Endothelial cell of umbilical vein (primary cell): Measurements from ENCODE around the gene ZNF697. TPM values are rescaled to one million over a fixed set of nuclear protein-coding genes. Genes with fewer than 3 reads are reported as not detected.
"Not testable (repeated sequence)": the region's sequence is repeated elsewhere in the genome, so short reads cannot be mapped to it uniquely, and the experiment has no call there.

Experiments
- BruUV-seq: library from RNA; stranded (reverse); fragments of 400-500 nt; replicated peaks from 2 replicates; lab custom pipeline; 2021; lab: Mats Ljungman, UMichigan
- CTCF ChIA-PET: fragments of 300-600, 350-600 bp; sonication (Branson Sonifier 250); formaldehyde crosslinking; loops from one replicate; lab custom pipeline; 2021; ENCODE audit warnings: antibody characterized with exemption, inconsistent platforms; lab: Charles Lee
- POLR2A ChIA-PET: fragments of 300-600, 350-600 bp; sonication (Branson Sonifier 250); formaldehyde crosslinking; loops from one replicate; lab custom pipeline; 2021; ENCODE audit warnings: antibody characterized with exemption, inconsistent platforms; lab: Charles Lee
- DNase-seq: peaks from one replicate; pipeline ENCODE4 v3.0.0-alpha.2; 2011; ENCODE audit warnings: low read depth, low spot score
- FAIRE-seq: peaks from 2 replicates; lab custom pipeline; 2011; peaks lifted over from hg19 to GRCh38; lab: Jason Lieb, UNC
- H2AFZ ChIP-seq: 2 replicates; pipeline ENCODE4 v1.6.0; 2012; ENCODE audit warnings: low read depth, low read length, control low read depth, inconsistent platforms
- H3K27ac ChIP-seq: 2 replicates; pipeline ENCODE4 v1.5.1; 2011; ENCODE audit warnings: low read depth, mild to moderate bottlenecking, control low read depth, low read length, moderate library complexity; ENCODE audit not compliant: insufficient read depth
- H3K27me3 ChIP-seq, 2 experiments: 2 replicates each; pipeline versions ENCODE4 v1.6.0 to v1.6.1; 2011; ENCODE audit warnings: low read length in 2 of 2, mixed read lengths in 1 of 2; ENCODE audit not compliant: control insufficient read depth in 2 of 2, insufficient read depth in 2 of 2
- H3K36me3 ChIP-seq, 2 experiments: 2 replicates in 1 of 2; 3 replicates in 1 of 2; pipeline ENCODE4 v1.5.1; 2011; ENCODE audit warnings: low read length in 2 of 2, mild to moderate bottlenecking in 1 of 2, moderate library complexity in 1 of 2; ENCODE audit not compliant: control insufficient read depth in 2 of 2, insufficient read depth in 2 of 2; ENCODE audit errors: extremely low read depth in 1 of 2
- H3K4me1 ChIP-seq: 3 replicates; pipeline ENCODE4 v1.5.1; 2011; ENCODE audit warnings: mild to moderate bottlenecking, low read length; ENCODE audit not compliant: control insufficient read depth, insufficient read depth; ENCODE audit errors: extremely low read depth
- H3K4me2 ChIP-seq: 2 replicates; pipeline ENCODE4 v1.6.1; 2011; ENCODE audit warnings: low read length, control low read depth, mixed read lengths; ENCODE audit not compliant: insufficient read depth
- H3K4me3 ChIP-seq, 3 experiments: fragments of 200-600 bp in 1 of 3; sonication (generic), shearing (Covaris generic) in 1 of 3; replicated peaks in 1 of 3; 2 replicates each; pipeline ENCODE4 v1.5.1; 2011 to 2016; ENCODE audit warnings: control low read depth in 3 of 3, low read length in 3 of 3, mild to moderate bottlenecking in 2 of 3, inconsistent platforms in 1 of 3, low read depth in 1 of 3, moderate library complexity in 1 of 3; ENCODE audit not compliant: insufficient read depth in 1 of 3
- H3K79me2 ChIP-seq: 2 replicates; pipeline ENCODE4 v1.6.0; 2012; ENCODE audit warnings: low read length, inconsistent platforms; ENCODE audit not compliant: control insufficient read depth, insufficient read depth
- H3K9ac ChIP-seq: replicated peaks from 2 replicates; pipeline ENCODE3; 2011; ENCODE audit warnings: low read length, control low read depth; ENCODE audit not compliant: insufficient read depth; ENCODE audit errors: extremely low read depth
- H3K9me1 ChIP-seq: replicated peaks from 3 replicates; pipeline ENCODE4 v1.6.0; 2011; ENCODE audit warnings: mild to moderate bottlenecking, low read length; ENCODE audit not compliant: control insufficient read depth, insufficient read depth; ENCODE audit errors: extremely low read depth
- H3K9me3 ChIP-seq: replicated peaks from 2 replicates; pipeline ENCODE4 v1.5.1; 2012; ENCODE audit warnings: low read length, inconsistent platforms; ENCODE audit not compliant: control insufficient read depth, insufficient read depth
- H4K20me1 ChIP-seq: replicated peaks from 2 replicates; pipeline ENCODE3; 2011; ENCODE audit warnings: mild to moderate bottlenecking, low read length; ENCODE audit not compliant: control insufficient read depth, insufficient read depth; ENCODE audit errors: extremely low read depth
- CTCF ChIP-seq, 2 donors: IDR thresholded peaks; 1 replicate in 1 of 2; 2 replicates in 1 of 2; pipeline ENCODE4 v1.5.1; 2011; ENCODE audit warnings: low read length in 2 of 2, mild to moderate bottlenecking in 2 of 2, moderate library complexity in 2 of 2, control low read depth in 1 of 2, inconsistent platforms in 1 of 2, low read depth in 1 of 2; ENCODE audit not compliant: insufficient read depth in 1 of 2; ENCODE audit errors: extremely low read depth in 1 of 2
- EZH2 ChIP-seq: IDR thresholded peaks from 2 replicates; pipeline ENCODE4 v1.6.1; 2012; ENCODE audit warnings: borderline replicate concordance, low read depth, mild to moderate bottlenecking, moderate library complexity, low read length, inconsistent platforms; ENCODE audit not compliant: severe bottlenecking
- FOS ChIP-seq: IDR thresholded peaks from 2 replicates; pipeline ENCODE4 v1.6.1; 2011; ENCODE audit warnings: mild to moderate bottlenecking, low read length, moderate library complexity, borderline replicate concordance; ENCODE audit not compliant: insufficient read depth
- GATA2 ChIP-seq: IDR thresholded peaks from 2 replicates; pipeline ENCODE4 v1.7.0; 2011; ENCODE audit warnings: low read depth, mild to moderate bottlenecking, moderate library complexity, mixed read lengths, low read length; ENCODE audit not compliant: insufficient read length, insufficient read depth
- JUN ChIP-seq: IDR thresholded peaks from 2 replicates; pipeline ENCODE4 v1.6.1; 2011; ENCODE audit warnings: borderline replicate concordance, low read depth; ENCODE audit not compliant: insufficient read length, insufficient read depth
- MAX ChIP-seq: IDR thresholded peaks from 2 replicates; pipeline ENCODE4 v1.6.1; 2011; ENCODE audit not compliant: insufficient read depth, insufficient read length
- MYC ChIP-seq: IDR thresholded peaks from one replicate; pipeline ENCODE4 v1.6.1; 2011; ENCODE audit warnings: mild to moderate bottlenecking, low read depth, low read length
- POLR2A ChIP-seq: IDR thresholded peaks from 2 replicates; pipeline ENCODE4 v1.6.1; 2012; ENCODE audit warnings: low read depth, mild to moderate bottlenecking, control low read depth, low read length
- POLR2AphosphoS5 ChIP-seq: IDR thresholded peaks from 2 replicates; pipeline ENCODE4 v1.6.1; 2012; ENCODE audit warnings: low read depth, mild to moderate bottlenecking, control low read depth, low read length, moderate library complexity; ENCODE audit not compliant: insufficient read depth
- dilution Hi-C: fragments of 300-500 bp; cut with MboI; formaldehyde crosslinking; loops from one replicate; pipeline ENCODE4 v1.15.0; 2019; ENCODE audit warnings: low sequenced_read_pairs; ENCODE audit not compliant: extremely low pct_ligation_motif_present
- intact Hi-C: fragments of 100-400 bp; cut with micrococcal nuclease; formaldehyde crosslinking; loops from one replicate; pipeline ENCODE4 v1.10.0; 2022
- polyA plus RNA-seq, 4 experiments: library from polyadenylated mRNA; depleted of rRNA in 3 of 4; stranded (reverse) in 3 of 4; unstranded in 1 of 4; fragments of >200 nt; gene quantifications; 2 replicates each; pipeline versions ENCODE4 v1.2.1 to v1.2.3, GENCODE V29; 2011 to 2012; ENCODE audit warnings: missing spikeins in 1 of 4
- total RNA-seq: library from RNA; stranded (reverse); gene quantifications from 2 replicates; pipeline ENCODE4 v1.2.3, GENCODE V29; 2021

ZNF697 gene
- total and polyA plus RNA-seq, 2 donors (not counting 3 experiments of a cell fraction or from before 2014, with no cell fraction given), result 6.2 to 14.1 TPM

GRCh38 chr1:119697598-119697997, 49.5 kb upstream of the ZNF697 start:
- no peak for DNase-seq
- H2AFZ ChIP-seq, result no peak overlapping the region
- no peaks in the 10 kb centered on the region for H3K36me3 ChIP-seq
- H3K4me2 ChIP-seq, result no peak overlapping the region
- H3K4me1 ChIP-seq, result no peaks in the 10 kb centered on the region
- intact Hi-C loops, result no loop called here
- H3K27ac ChIP-seq, result no peak overlapping the region
- no peaks in the 10 kb centered on the region for H3K79me2 ChIP-seq
- no peaks in the 10 kb centered on the region for H4K20me1 ChIP-seq
- dilution Hi-C loops, result no loop called here
- POLR2A ChIA-PET, result no interaction called here
- no peaks in the 10 kb centered on the region for H3K9me3 ChIP-seq
- BruUV-seq, result no TSS peak
- H3K9ac ChIP-seq, result no peak overlapping the region
- FAIRE-seq, result no peak
- CTCF ChIA-PET, result interaction anchor here (0.9 to 1.1 kb wide), 3 partner anchors 9 to 86 kb away, joined by 3 read pairs; no protein-coding TSS in a partner anchor
- H3K4me3 ChIP-seq, result no peak overlapping the region
- no peaks in the 10 kb centered on the region for H3K9me1 ChIP-seq
- TF ChIP-seq GATA2 (no peak), MYC (no peak), CTCF (IDR thresholded peaks at IDR 0.05; ENCODE audit: extremely low read depth in 1 of 2, insufficient read depth in 1 of 2, low read depth in 1 of 2, low read length in 2 of 2) (no peak), POLR2AphosphoS5 (no peak), FOS (no peak), JUN (no peak), POLR2A (no peak), EZH2 (no peak), MAX (no peak)
- H3K27me3 ChIP-seq, result peaks cover 7% of the 10 kb centered on the region in 2 experiments

- H4K20me1 ChIP-seq, H3K4me2 ChIP-seq, H3K27ac ChIP-seq, H3K4me3 ChIP-seq, BruUV-seq, intact Hi-C loops, H3K27me3 ChIP-seq, H3K36me3 ChIP-seq, dilution Hi-C loops, H3K9me1 ChIP-seq, DNase-seq, H3K9me3 ChIP-seq, H2AFZ ChIP-seq, H3K79me2 ChIP-seq, H3K9ac ChIP-seq, H3K4me1 ChIP-seq, POLR2A ChIA-PET, FAIRE-seq: not testable (repeated sequence)
- CTCF ChIA-PET, result interaction anchor here (1.0 to 1.1 kb wide), 2 partner anchors 48 to 85 kb away, joined by 3 read pairs; no protein-coding TSS in a partner anchor
Observed at GRCh38 chr1:119696863-119697262, 48.8 kb upstream of the ZNF697 start.
